CD8-positive, alpha-beta memory T cell (primary cell): ENCODE measurements around the gene SLC4A5. TPM values are rescaled to one million over a fixed set of nuclear protein-coding genes. Genes with fewer than 3 reads are reported as not detected.
A peak's percentile ranks its signal among the peaks of the same experiment; 100 is the strongest.

Source experiments
- CTCF ChIA-PET: fragments of 350-600 bp; sonication (Branson Sonifier 250); formaldehyde crosslinking; loops from one replicate; lab custom pipeline; 2021; ENCODE audit warnings: antibody characterized with exemption; lab: Charles Lee
- POLR2A ChIA-PET: fragments of 350-600 bp; sonication (Branson Sonifier 250); formaldehyde crosslinking; loops from one replicate; lab custom pipeline; 2021; ENCODE audit warnings: antibody characterized with exemption; lab: Charles Lee
- DNase-seq, 5 donors: peaks; one replicate each; pipeline versions ENCODE4 v3.0.0 to v3.0.0-alpha.2; 2020 to 2022; ENCODE audit warnings: mixed read lengths in 1 of 5
- H3K27ac ChIP-seq: one replicate; pipeline ENCODE4 v1.7.0; 2013; ENCODE audit warnings: low read depth, mild to moderate bottlenecking, low read length, moderate library complexity
- H3K27me3 ChIP-seq: 2 replicates; pipeline ENCODE4 v1.7.0; 2013; ENCODE audit warnings: low read length, mild to moderate bottlenecking; ENCODE audit not compliant: insufficient read depth, poor library complexity, severe bottlenecking
- H3K36me3 ChIP-seq: 2 replicates; pipeline ENCODE4 v1.7.0; 2013; ENCODE audit warnings: mild to moderate bottlenecking, low read length, moderate library complexity; ENCODE audit not compliant: insufficient read depth
- H3K4me1 ChIP-seq: 2 replicates; pipeline ENCODE4 v1.7.0; 2013; ENCODE audit warnings: mild to moderate bottlenecking, low read length, moderate library complexity; ENCODE audit not compliant: insufficient read depth
- H3K4me3 ChIP-seq: 2 replicates; pipeline ENCODE4 v1.7.0; 2013; ENCODE audit warnings: mild to moderate bottlenecking, low read length
- H3K9me3 ChIP-seq: 2 replicates; pipeline ENCODE4 v1.7.0; 2013; ENCODE audit warnings: mild to moderate bottlenecking, low read length
- H3K27ac Mint-ChIP-seq, 8 donors: one replicate each; pipeline ENCODE4 v1.8.0; 2020 to 2021; ENCODE audit warnings: mixed read lengths in 8 of 8, mild to moderate bottlenecking in 6 of 8, inconsistent platforms in 3 of 8, moderate library complexity in 3 of 8
- H3K27me3 Mint-ChIP-seq, 2 donors: one replicate each; pipeline ENCODE4 v1.8.0; 2020 to 2021; ENCODE audit warnings: mixed read lengths in 2 of 2, mild to moderate bottlenecking in 1 of 2, moderate library complexity in 1 of 2
- H3K36me3 Mint-ChIP-seq, 3 donors: one replicate each; pipeline ENCODE4 v1.8.0; 2020 to 2021; ENCODE audit warnings: mixed read lengths in 3 of 3, inconsistent platforms in 1 of 3, mild to moderate bottlenecking in 1 of 3
- H3K4me1 Mint-ChIP-seq, 3 donors: one replicate each; pipeline ENCODE4 v1.8.0; 2020 to 2021; ENCODE audit warnings: mixed read lengths in 3 of 3, inconsistent platforms in 1 of 3, mild to moderate bottlenecking in 1 of 3
- H3K4me3 Mint-ChIP-seq, 7 donors: one replicate each; pipeline ENCODE4 v1.8.0; 2020 to 2021; ENCODE audit warnings: mixed read lengths in 7 of 7, mild to moderate bottlenecking in 6 of 7, moderate library complexity in 4 of 7, inconsistent platforms in 2 of 7
- H3K9me3 Mint-ChIP-seq, 5 donors: one replicate each; pipeline ENCODE4 v1.8.0; 2020 to 2022; ENCODE audit warnings: mixed read lengths in 5 of 5, mild to moderate bottlenecking in 3 of 5, moderate library complexity in 2 of 5, inconsistent platforms in 1 of 5
- polyA plus RNA-seq: library from polyadenylated mRNA; unstranded; fragments of 300-500 nt; fragmentation: Illumina TruSeq; gene quantifications from one replicate; pipeline ENCODE4 v1.2.3, GENCODE V29; 2021
- total RNA-seq, 2 experiments: library from RNA; stranded (reverse); gene quantifications; one replicate each; pipeline ENCODE4 v1.2.3, GENCODE V29; 2021

The SLC4A5 gene
- total and polyA plus RNA-seq, 3 experiments from 2014 or later, result 0.13 to 1.9 (median 1.8) TPM

- Histone ChIP-seq H3K9me3 (no peaks in the 10 kb centered on the region), H3K27me3 (no peaks in the 10 kb centered on the region), H3K36me3 (no peaks in the 10 kb centered on the region), H3K4me3 (no peak overlapping the region), H3K4me1 (peaks cover 21% of the 10 kb centered on the region), H3K27ac (no peak overlapping the region)
- DNase-seq, result no peak
- CTCF ChIA-PET, result interaction anchor here (1.2 to 5.4 kb wide), 2 partner anchors 14 to 71 kb away, joined by 4 to 26 read pairs; no protein-coding TSS in a partner anchor
- Mint-ChIP-seq H3K36me3 (peaks cover 5 to 18% (median 5%) of the 10 kb centered on the region in 3 donors), H3K27me3 (no peaks in the 10 kb centered on the region), H3K9me3 (no peaks in the 10 kb centered on the region), H3K4me3 (no peak overlapping the region), H3K4me1 (peaks cover 15 to 25% (median 19%) of the 10 kb centered on the region in 3 donors), H3K27ac (peak overlapping the region in 1 of 8 donors; percentile 52)
- POLR2A ChIA-PET, result no interaction called here
These were observed 78.9 kb downstream of the SLC4A5 start for GRCh38 chr2:74264281-74264680.

GRCh38 chr2:74262681-74263080 lies 80.5 kb downstream of the SLC4A5 start:
- Mint-ChIP-seq H3K9me3 (no peaks in the 10 kb centered on the region), H3K27me3 (no peaks in the 10 kb centered on the region), H3K36me3 (peaks cover 3 to 17% (median 5%) of the 10 kb centered on the region in 3 donors), H3K4me1 (peaks cover 12 to 16% (median 15%) of the 10 kb centered on the region in 3 donors), H3K4me3 (no peak overlapping the region), H3K27ac (no peak overlapping the region)
- POLR2A ChIA-PET, result no interaction called here
- peaks cover 14% of the 10 kb centered on the region for H3K4me1 ChIP-seq
- no peak overlapping the region for H3K27ac ChIP-seq
- H3K36me3 ChIP-seq, result no peaks in the 10 kb centered on the region
- no peaks in the 10 kb centered on the region for H3K9me3 ChIP-seq
- no peak overlapping the region for H3K4me3 ChIP-seq
- CTCF ChIA-PET, result no interaction called here
- DNase-seq, result no peak
- H3K27me3 ChIP-seq, result no peaks in the 10 kb centered on the region

GRCh38 chr2:74261204-74261864 lies 81.9 kb downstream of the SLC4A5 start:
- H3K27ac Mint-ChIP-seq, result peak overlapping the region in 2 of 8 donors; percentile 6 to 51
- no peaks in the 10 kb centered on the region for H3K36me3 ChIP-seq
- no peak overlapping the region for H3K27ac ChIP-seq
- no peak overlapping the region for H3K4me3 ChIP-seq
- peaks cover under 1% of the 10 kb centered on the region for H3K4me1 ChIP-seq
- CTCF ChIA-PET, result interaction anchor here (0.7 to 1.0 kb wide), 2 partner anchors 74 kb away, joined by 3 read pairs; no protein-coding TSS in a partner anchor
- H3K9me3 Mint-ChIP-seq, result no peaks in the 10 kb centered on the region
- DNase-seq, result no peak
- no peaks in the 10 kb centered on the region for H3K27me3 Mint-ChIP-seq
- H3K27me3 ChIP-seq, result no peaks in the 10 kb centered on the region
- H3K4me1 Mint-ChIP-seq, result peaks cover 3 to 6% (median 4%) of the 10 kb centered on the region in 3 donors
- H3K4me3 Mint-ChIP-seq, result no peak overlapping the region
- POLR2A ChIA-PET, result no interaction called here
- peaks cover 5 to 18% (median 5%) of the 10 kb centered on the region in 3 donors for H3K36me3 Mint-ChIP-seq
- H3K9me3 ChIP-seq, result no peaks in the 10 kb centered on the region

DNA sequence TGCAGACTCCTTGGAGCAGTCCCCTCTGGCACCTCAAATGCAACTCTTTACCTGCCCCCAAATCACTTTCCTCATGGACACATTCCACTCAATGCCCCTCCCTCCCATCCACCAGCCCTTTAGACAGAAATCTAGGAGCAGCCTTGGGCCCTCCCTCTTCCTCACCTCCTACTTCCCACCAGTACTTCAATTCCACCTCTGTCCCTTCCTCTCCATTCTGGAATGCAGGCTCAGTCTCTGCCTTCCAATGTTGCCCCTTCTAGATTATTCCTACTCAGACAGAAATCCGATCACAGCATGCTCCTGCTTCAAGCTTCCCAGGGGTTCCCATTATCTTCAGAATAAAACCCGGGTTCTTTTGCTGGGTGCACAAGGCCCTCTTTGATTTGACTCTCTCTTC lies 82.7 kb downstream of the SLC4A5 start:
- Histone ChIP-seq H3K27ac (no peak overlapping the region), H3K36me3 (no peaks in the 10 kb centered on the region), H3K9me3 (no peaks in the 10 kb centered on the region), H3K27me3 (no peaks in the 10 kb centered on the region), H3K4me3 (no peak overlapping the region), H3K4me1 (no peaks in the 10 kb centered on the region)
- H3K27me3 Mint-ChIP-seq, result no peaks in the 10 kb centered on the region
- H3K36me3 Mint-ChIP-seq, result peaks cover 3 to 21% (median 5%) of the 10 kb centered on the region in 3 donors
- no peak for DNase-seq
- H3K4me3 Mint-ChIP-seq, result no peak overlapping the region
- CTCF ChIA-PET, result interaction anchor here (0.6 to 1.0 kb wide), 2 partner anchors 75 to 225 kb away, joined by 3 read pairs; no protein-coding TSS in a partner anchor
- POLR2A ChIA-PET, result no interaction called here
- H3K4me1 Mint-ChIP-seq, result no peaks in the 10 kb centered on the region
- peak overlapping the region in 2 of 8 donors; percentile 43 to 64 for H3K27ac Mint-ChIP-seq
- H3K9me3 Mint-ChIP-seq, result no peaks in the 10 kb centered on the region

DNA sequence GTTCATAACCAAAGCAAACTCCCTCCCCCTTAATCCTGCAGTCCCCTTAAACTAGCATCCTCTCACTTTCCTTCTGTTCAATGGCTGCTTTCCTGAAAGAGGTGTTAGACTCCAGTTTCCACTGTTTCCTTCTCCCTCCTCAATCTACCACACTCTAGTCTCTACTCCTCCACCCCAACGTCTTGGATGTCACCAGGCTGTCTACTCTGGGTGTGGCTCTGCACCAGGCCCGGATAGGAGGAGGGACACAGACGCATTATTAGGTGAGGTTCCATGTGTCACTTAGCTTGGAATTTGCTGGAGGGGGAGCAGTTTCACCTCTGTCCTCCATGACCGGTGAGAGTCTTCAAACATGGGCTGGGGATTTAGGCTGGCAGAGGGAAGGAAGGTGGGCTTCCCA lies 83.5 kb downstream of the SLC4A5 start:
- DNase-seq, result no peak
- H3K9me3 Mint-ChIP-seq, result no peaks in the 10 kb centered on the region
- peak overlapping the region in 3 of 8 donors; percentile 7 to 57 (median 8) for H3K27ac Mint-ChIP-seq

DNA sequence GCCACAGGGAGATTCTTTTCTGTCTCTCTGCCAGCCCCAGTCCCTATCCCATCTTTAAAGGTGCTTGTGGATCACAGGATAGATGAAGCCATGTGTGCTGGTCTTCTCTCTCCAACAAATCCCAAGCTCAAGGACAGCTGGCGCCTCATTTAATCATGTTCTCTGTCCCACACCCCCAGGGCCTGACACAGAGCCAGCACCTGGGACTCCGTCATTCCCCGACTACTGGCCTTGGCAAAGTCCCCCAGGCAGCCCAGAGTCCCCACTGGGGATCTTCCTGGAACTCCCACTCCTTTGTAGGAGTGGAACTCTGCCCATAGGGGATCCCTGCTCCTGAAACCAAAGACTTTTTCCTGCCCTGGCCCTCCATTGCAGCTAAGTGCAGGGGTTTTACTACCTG lies 84.0 kb downstream of the SLC4A5 start:
- Mint-ChIP-seq H3K9me3 (no peaks in the 10 kb centered on the region), H3K27ac (peak overlapping the region in 1 of 8 donors; percentile 24), H3K36me3 (peaks cover 5 to 21% (median 7%) of the 10 kb centered on the region in 3 donors), H3K4me3 (no peak overlapping the region), H3K4me1 (no peaks in the 10 kb centered on the region), H3K27me3 (no peaks in the 10 kb centered on the region)
- Histone ChIP-seq H3K36me3 (no peaks in the 10 kb centered on the region), H3K4me1 (no peaks in the 10 kb centered on the region), H3K27ac (no peak overlapping the region), H3K4me3 (no peak overlapping the region), H3K27me3 (no peaks in the 10 kb centered on the region), H3K9me3 (no peaks in the 10 kb centered on the region)
- POLR2A ChIA-PET, result no interaction called here
- no peak for DNase-seq
- CTCF ChIA-PET, result interaction anchor here (1.1 kb wide), 1 partner anchor 9 kb away, joined by 4 read pairs; no protein-coding TSS in a partner anchor

More for the DNA sequence above, 83.5 kb downstream of the SLC4A5 start:
- no peak overlapping the region for H3K27ac ChIP-seq
- H3K36me3 ChIP-seq, result no peaks in the 10 kb centered on the region
- Mint-ChIP-seq H3K4me1 (no peaks in the 10 kb centered on the region), H3K27me3 (no peaks in the 10 kb centered on the region), H3K36me3 (peaks cover 3 to 18% (median 5%) of the 10 kb centered on the region in 3 donors), H3K4me3 (no peak overlapping the region)
- H3K9me3 ChIP-seq, result no peaks in the 10 kb centered on the region
- no peaks in the 10 kb centered on the region for H3K4me1 ChIP-seq
- POLR2A ChIA-PET, result no interaction called here
- CTCF ChIA-PET, result no interaction called here
- H3K4me3 ChIP-seq, result no peak overlapping the region
- H3K27me3 ChIP-seq, result no peaks in the 10 kb centered on the region

- no peak overlapping the region for H3K4me3 Mint-ChIP-seq
- no peaks in the 10 kb centered on the region for H3K27me3 ChIP-seq
- no peaks in the 10 kb centered on the region for H3K4me1 Mint-ChIP-seq
- H3K27ac Mint-ChIP-seq, result peak overlapping the region in 1 of 8 donors; percentile 26
- no peaks in the 10 kb centered on the region for H3K4me1 ChIP-seq
- no peaks in the 10 kb centered on the region for H3K9me3 ChIP-seq
- H3K36me3 Mint-ChIP-seq, result peaks cover 5 to 15% (median 7%) of the 10 kb centered on the region in 3 donors
- H3K36me3 ChIP-seq, result no peaks in the 10 kb centered on the region
- no peak overlapping the region for H3K27ac ChIP-seq
- POLR2A ChIA-PET, result no interaction called here
- H3K4me3 ChIP-seq, result no peak overlapping the region
- H3K27me3 Mint-ChIP-seq, result no peaks in the 10 kb centered on the region
- CTCF ChIA-PET, result no interaction called here
- H3K9me3 Mint-ChIP-seq, result no peaks in the 10 kb centered on the region
- DNase-seq, result no peak
These were observed 87.5 kb downstream of the SLC4A5 start for GRCh38 chr2:74255660-74256213.

GRCh38 chr2:74253971-74254310 lies 89.3 kb downstream of the SLC4A5 start:
- H3K27ac Mint-ChIP-seq, result peak overlapping the region in 1 of 8 donors; percentile 72
- H3K36me3 Mint-ChIP-seq, result peaks cover 0 to 13% (median 10%) of the 10 kb centered on the region in 3 donors
- Histone ChIP-seq H3K4me3 (no peak overlapping the region), H3K4me1 (no peaks in the 10 kb centered on the region), H3K27ac (no peak overlapping the region), H3K9me3 (no peaks in the 10 kb centered on the region), H3K36me3 (no peaks in the 10 kb centered on the region), H3K27me3 (no peaks in the 10 kb centered on the region)
- H3K27me3 Mint-ChIP-seq, result peaks cover 0 to 3% of the 10 kb centered on the region in 2 donors
- POLR2A ChIA-PET, result no interaction called here
- peaks cover 2 to 4% (median 4%) of the 10 kb centered on the region in 3 donors for H3K4me1 Mint-ChIP-seq
- H3K4me3 Mint-ChIP-seq, result no peak overlapping the region
- no peaks in the 10 kb centered on the region for H3K9me3 Mint-ChIP-seq
- no peak for DNase-seq
- CTCF ChIA-PET, result interaction anchor here (1.1 to 1.7 kb wide), 2 partner anchors 81 to 137 kb away, joined by 3 to 6 read pairs; no protein-coding TSS in a partner anchor
